GM12878 (cell line): Measurements from ENCODE around the gene RCAN2. TPM values are rescaled to one million over a fixed set of nuclear protein-coding genes. Genes with fewer than 3 reads are reported as not detected.

Source experiments
- ATAC-seq: fragments of 200-7000 bp; cut with Tn5 transposase; 3 replicates; pipeline ENCODE4 v1.9.1; 2020; ENCODE audit warnings: mild to moderate bottlenecking, moderate library complexity
- BruUV-seq: library from RNA; stranded (reverse); fragments of 400-500 nt; replicated peaks from 2 replicates; lab custom pipeline; 2021; lab: Mats Ljungman, UMichigan
- CTCF ChIA-PET: fragments of 300-600 bp; sonication (Branson Sonifier 250); formaldehyde crosslinking; extraction: SDS; loops from one replicate; lab custom pipeline; 2021; ENCODE audit warnings: inconsistent platforms; lab: Yijun Ruan, JAX
- POLR2A ChIA-PET: fragments of 350-600 bp; formaldehyde crosslinking; extraction: SDS; loops from one replicate; lab custom pipeline; 2021; ENCODE audit warnings: inconsistent platforms; lab: Charles Lee
- RAD21 ChIA-PET: fragments of 300-600 bp; sonication (Branson Sonifier 250); formaldehyde crosslinking; loops from one replicate; lab custom pipeline; 2023; ENCODE audit warnings: antibody characterized with exemption; ENCODE audit not compliant: unreplicated experiment; lab: Charles Lee
- SMC1A ChIA-PET: fragments of 300-600 bp; sonication (Branson Sonifier 250); formaldehyde crosslinking; loops from one replicate; lab custom pipeline; 2023; ENCODE audit not compliant: unreplicated experiment, uncharacterized antibody; lab: Charles Lee
- DNase-seq: peaks from one replicate; pipeline ENCODE4 v3.0.0-alpha.2; 2011; ENCODE audit warnings: low read depth, low spot score
- FAIRE-seq: peaks from 3 replicates; lab custom pipeline; 2011; peaks lifted over from hg19 to GRCh38; lab: Jason Lieb, UNC
- H2AFZ ChIP-seq: 2 replicates; pipeline ENCODE4 v1.6.0; 2011; ENCODE audit warnings: low read depth, low read length, control low read depth; ENCODE audit not compliant: control insufficient read depth
- H3K27ac ChIP-seq: 2 replicates; pipeline ENCODE4 v1.5.1; 2011; ENCODE audit warnings: control low read depth; ENCODE audit not compliant: control insufficient read depth, insufficient read depth
- H3K27me3 ChIP-seq, 2 experiments: replicated peaks in 1 of 2; 2 replicates each; pipeline versions ENCODE4 v1.6.0 to v1.6.1; 2011; ENCODE audit warnings: low read length in 1 of 2; ENCODE audit not compliant: control insufficient read depth in 2 of 2, insufficient read depth in 2 of 2
- H3K36me3 ChIP-seq, 2 experiments: 2 replicates each; pipeline ENCODE4 v1.5.1; 2011; ENCODE audit warnings: low read length in 1 of 2; ENCODE audit not compliant: control insufficient read depth in 2 of 2, insufficient read depth in 2 of 2
- H3K4me1 ChIP-seq: 2 replicates; pipeline ENCODE4 v1.6.1; 2011; ENCODE audit warnings: mild to moderate bottlenecking, low read length, moderate library complexity, mixed read lengths; ENCODE audit not compliant: control insufficient read depth, insufficient read depth
- H3K4me2 ChIP-seq: 2 replicates; pipeline ENCODE4 v1.6.0; 2011; ENCODE audit warnings: control low read depth; ENCODE audit not compliant: control insufficient read depth, insufficient read depth
- H3K4me3 ChIP-seq: fragments of 200-600 bp; sonication (generic); 2 replicates; pipeline ENCODE4 v1.5.1; 2016
- H3K79me2 ChIP-seq: 2 replicates; pipeline ENCODE4 v1.6.0; 2011; ENCODE audit warnings: low read length; ENCODE audit not compliant: control insufficient read depth, insufficient read depth
- H3K9ac ChIP-seq: 2 replicates; pipeline ENCODE4 v1.8.0; 2011; ENCODE audit warnings: low read length, control low read depth, mixed read lengths; ENCODE audit not compliant: control insufficient read depth, insufficient read depth
- H3K9me3 ChIP-seq: replicated peaks from 3 replicates; pipeline ENCODE4 v1.5.1; 2011; ENCODE audit warnings: mild to moderate bottlenecking, low read length; ENCODE audit not compliant: control insufficient read depth, insufficient read depth
- H4K20me1 ChIP-seq: 2 replicates; pipeline ENCODE4 v1.6.0; 2011; ENCODE audit not compliant: control insufficient read depth, insufficient read depth
- BACH1 ChIP-seq: fragments of 450-650 bp; IDR thresholded peaks from 2 replicates; pipeline ENCODE4 v1.6.1; 2017; ENCODE audit warnings: mild to moderate bottlenecking, borderline replicate concordance
- BHLHE40 ChIP-seq, 2 experiments: fragments of 450-650 bp in 1 of 2; IDR thresholded peaks; 2 replicates each; pipeline ENCODE4 v1.6.1; 2011 to 2017; ENCODE audit warnings: low read depth in 2 of 2, borderline replicate concordance in 1 of 2, improper control_type of control experiment in 1 of 2, low read length in 1 of 2, mild to moderate bottlenecking in 1 of 2
- EP300 ChIP-seq, 2 experiments: fragments of 150-350 bp in 1 of 2; IDR thresholded peaks; 2 replicates each; pipeline ENCODE4 v1.6.1; 2011 to 2012; ENCODE audit warnings: low read depth in 2 of 2, low read length in 2 of 2, borderline replicate concordance in 1 of 2, improper control_type of control experiment in 1 of 2, inconsistent platforms in 1 of 2; ENCODE audit not compliant: control insufficient read depth in 1 of 2
- HCFC1 ChIP-seq: fragments of 150-350 bp; IDR thresholded peaks from 2 replicates; pipeline ENCODE4 v1.6.1; 2014; ENCODE audit warnings: low read length
- KLF5 ChIP-seq: fragments of 450-650 bp; IDR thresholded peaks from 2 replicates; pipeline ENCODE4 v1.6.1; 2014; ENCODE audit warnings: mild to moderate bottlenecking; ENCODE audit not compliant: partially characterized antibody
- PML ChIP-seq: IDR thresholded peaks from 2 replicates; pipeline ENCODE4 v1.6.1; 2012; ENCODE audit warnings: low read length, inconsistent platforms
- RAD51 ChIP-seq: fragments of 450-650 bp; IDR thresholded peaks from 2 replicates; pipeline ENCODE4 v1.6.1; 2016; ENCODE audit warnings: moderate library complexity, mild to moderate bottlenecking, inconsistent platforms
- SRF ChIP-seq, 2 experiments: IDR thresholded peaks; 2 replicates each; pipeline ENCODE4 v1.6.1; 2011; ENCODE audit warnings: low read depth in 2 of 2, low read length in 2 of 2, mild to moderate bottlenecking in 1 of 2, moderate library complexity in 1 of 2
- SUZ12 ChIP-seq: fragments of 200-600 bp; sonication (generic); IDR thresholded peaks from one replicate; pipeline ENCODE4 v1.6.1; 2018; ENCODE audit warnings: antibody characterized with exemption, mild to moderate bottlenecking; ENCODE audit not compliant: unreplicated experiment
- ZNF207 ChIP-seq: fragments of 450-650 bp; IDR thresholded peaks from 2 replicates; pipeline ENCODE4 v1.6.1; 2014; ENCODE audit warnings: antibody characterized with exemption, mild to moderate bottlenecking, borderline replicate concordance
- WGBS: methylation state at CpG from one replicate; pipeline ENCODE4 v1.1.6; 2016; ENCODE audit warnings: low lambda C conversion rate; ENCODE audit not compliant: insufficient replicate concordance, insufficient coverage; ENCODE audit errors: missing lambda C conversion rate; 5-methylcytosine and 5-hydroxymethylcytosine counted together
- in situ Hi-C: fragments of 300-500 bp; cut with MboI; formaldehyde crosslinking; loops from 9 replicates; pipeline ENCODE4 v1.14.3; 2018; ENCODE audit warnings: mixed read lengths
- intact Hi-C: fragments of 100-400 bp; cut with micrococcal nuclease; formaldehyde crosslinking; loops from one replicate; pipeline ENCODE4 v1.14.2; 2022; ENCODE audit not compliant: unreplicated experiment
- polyA plus RNA-seq, 11 experiments: library from polyadenylated mRNA; depleted of rRNA in 4 of 11; unstranded in 6 of 11; stranded (reverse) in 5 of 11; fragments of >200 nt; fragmentation: Nextera tagmentation in 4 of 11; fragmentation: Illumina TruSeq in 1 of 11; extraction: Ambion mirVana in 4 of 11; extraction: Trizol in 1 of 11; gene quantifications; 1 replicate in 1 of 11; 2 replicates in 10 of 11; pipeline versions ENCODE4 v1.2.1 to v1.2.3, GENCODE V29; 2011 to 2016; ENCODE audit warnings: inconsistent platforms in 2 of 11, missing spikeins in 2 of 11, low read depth in 1 of 11
- total RNA-seq, 4 experiments: library from RNA; depleted of rRNA in 3 of 4; stranded (reverse); fragments of >200 nt in 3 of 4; fragmentation: Illumina TruSeq in 1 of 4; extraction: Trizol in 1 of 4; gene quantifications; 2 replicates each; pipeline versions ENCODE4 v1.2.1 to v1.2.3, GENCODE V29; 2013 to 2021
- TF ChIP-seq, protein P1 (sequence below): fragments of 450-650 bp; IDR thresholded peaks from 2 replicates; pipeline ENCODE4 v1.6.1; 2017; ENCODE audit warnings: antibody characterized with exemption, mild to moderate bottlenecking, moderate library complexity
- TF ChIP-seq, protein P2 (sequence below): fragments of 450-650 bp; IDR thresholded peaks from 2 replicates; pipeline ENCODE4 v1.6.1; 2017; ENCODE audit warnings: mild to moderate bottlenecking

Gene RCAN2
- total and polyA plus RNA-seq, 10 of the 15 experiments (the other 5 are each of a cell fraction or from before 2014, with no cell fraction given), result 0.06 TPM; not detected in 9

DNA sequence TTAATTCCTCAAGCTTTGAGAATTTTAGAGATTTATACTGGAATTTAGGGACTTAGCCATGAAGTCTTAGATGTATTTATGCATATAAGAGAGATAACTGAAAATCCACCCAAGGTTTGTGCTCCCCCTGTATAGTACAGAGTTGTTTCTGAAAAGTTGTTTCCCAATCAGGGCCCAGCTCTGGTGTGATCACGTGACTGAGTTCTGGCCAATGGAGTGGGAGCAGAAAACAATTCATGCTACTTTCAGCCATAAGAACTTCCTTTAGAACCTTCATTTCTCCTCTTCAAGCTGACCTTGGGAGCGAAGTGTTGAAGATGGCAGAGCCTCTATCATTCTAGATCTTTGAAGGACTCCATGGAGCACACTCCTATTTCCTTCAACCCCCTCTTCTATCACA is 151.0 kb downstream of the RCAN2 start:
- Histone ChIP-seq H3K36me3 (no peaks in the 10 kb centered on the region), H3K4me1 (no peaks in the 10 kb centered on the region; the same call in 1 of the 2 replicates), H4K20me1 (no peaks in the 10 kb centered on the region), H3K27ac (no peak overlapping the region), H3K4me3 (no peak overlapping the region), H3K27me3 (no peaks in the 10 kb centered on the region; a peak in 2 of 4 replicates), H3K9ac (no peak overlapping the region), H3K4me2 (no peak overlapping the region), H3K9me3 (no peaks in the 10 kb centered on the region), H2AFZ (no peak overlapping the region), H3K79me2 (no peaks in the 10 kb centered on the region)
- intact Hi-C loops, result no loop called here
- ChIA-PET RAD21 (no interaction called here), POLR2A (no interaction called here), SMC1A (interaction anchor here (1.6 kb wide), 1 partner anchor 11 kb away, joined by 5 read pairs; no protein-coding TSS in a partner anchor), CTCF (no interaction called here)
- in situ Hi-C loops, result no loop called here
- no peak for FAIRE-seq
- DNase-seq, result no peak
- BruUV-seq, result no TSS peak
- no peak for ATAC-seq
- 4% methylated on average over 2 of the region's 2 CpGs for WGBS
- TF ChIP-seq RAD51, result peak; percentile 55; the same call in 1 of the 2 replicates
- TF ChIP-seq ZNF207, result no peak

DNA sequence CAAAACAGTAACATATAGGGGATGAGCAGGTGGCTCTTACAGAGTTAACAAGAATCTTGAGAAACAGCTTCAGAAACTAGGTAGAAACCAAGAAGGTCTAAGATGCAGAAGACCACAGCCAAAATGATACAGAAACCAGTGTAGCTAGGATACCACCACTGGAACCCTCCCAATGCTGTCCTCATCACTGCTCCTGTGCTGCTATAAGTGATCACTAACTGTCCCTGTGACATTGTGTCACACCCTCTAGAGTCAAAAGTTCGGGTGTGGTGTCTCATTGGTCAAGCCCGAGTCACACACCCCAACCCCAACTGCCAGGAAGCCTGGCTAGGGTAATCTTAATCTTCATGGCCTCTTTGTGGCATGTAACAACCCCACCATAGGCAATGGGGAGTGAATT is 153.1 kb downstream of the RCAN2 start:
- ChIA-PET CTCF (no interaction called here), SMC1A (interaction anchor here (0.6 to 1.1 kb wide), 2 partner anchors 9 to 11 kb away, joined by 4 read pairs; no protein-coding TSS in a partner anchor), RAD21 (no interaction called here), POLR2A (interaction anchor here (0.5 kb wide), 1 partner anchor 949 kb away, joined by 7 read pairs; no protein-coding TSS in a partner anchor)
- Histone ChIP-seq H3K79me2 (no peaks in the 10 kb centered on the region), H3K4me2 (no peak overlapping the region), H2AFZ (no peak overlapping the region), H3K4me1 (no peaks in the 10 kb centered on the region; the same call in 1 of the 2 replicates), H3K9me3 (no peaks in the 10 kb centered on the region), H3K4me3 (no peak overlapping the region), H3K9ac (no peak overlapping the region), H3K36me3 (no peaks in the 10 kb centered on the region), H4K20me1 (no peaks in the 10 kb centered on the region), H3K27ac (no peak overlapping the region), H3K27me3 (no peaks in the 10 kb centered on the region; a peak in 2 of 4 replicates)
- FAIRE-seq, result no peak
- in situ Hi-C loops, result no loop called here
- ATAC-seq, result no peak; the same call in 1 of the 3 replicates
- 0% methylated on average over 2 of the region's 2 CpGs for WGBS
- BruUV-seq, result no TSS peak
- intact Hi-C loops, result no loop called here
- DNase-seq, result no peak
- TF ChIP-seq, protein P1, sequence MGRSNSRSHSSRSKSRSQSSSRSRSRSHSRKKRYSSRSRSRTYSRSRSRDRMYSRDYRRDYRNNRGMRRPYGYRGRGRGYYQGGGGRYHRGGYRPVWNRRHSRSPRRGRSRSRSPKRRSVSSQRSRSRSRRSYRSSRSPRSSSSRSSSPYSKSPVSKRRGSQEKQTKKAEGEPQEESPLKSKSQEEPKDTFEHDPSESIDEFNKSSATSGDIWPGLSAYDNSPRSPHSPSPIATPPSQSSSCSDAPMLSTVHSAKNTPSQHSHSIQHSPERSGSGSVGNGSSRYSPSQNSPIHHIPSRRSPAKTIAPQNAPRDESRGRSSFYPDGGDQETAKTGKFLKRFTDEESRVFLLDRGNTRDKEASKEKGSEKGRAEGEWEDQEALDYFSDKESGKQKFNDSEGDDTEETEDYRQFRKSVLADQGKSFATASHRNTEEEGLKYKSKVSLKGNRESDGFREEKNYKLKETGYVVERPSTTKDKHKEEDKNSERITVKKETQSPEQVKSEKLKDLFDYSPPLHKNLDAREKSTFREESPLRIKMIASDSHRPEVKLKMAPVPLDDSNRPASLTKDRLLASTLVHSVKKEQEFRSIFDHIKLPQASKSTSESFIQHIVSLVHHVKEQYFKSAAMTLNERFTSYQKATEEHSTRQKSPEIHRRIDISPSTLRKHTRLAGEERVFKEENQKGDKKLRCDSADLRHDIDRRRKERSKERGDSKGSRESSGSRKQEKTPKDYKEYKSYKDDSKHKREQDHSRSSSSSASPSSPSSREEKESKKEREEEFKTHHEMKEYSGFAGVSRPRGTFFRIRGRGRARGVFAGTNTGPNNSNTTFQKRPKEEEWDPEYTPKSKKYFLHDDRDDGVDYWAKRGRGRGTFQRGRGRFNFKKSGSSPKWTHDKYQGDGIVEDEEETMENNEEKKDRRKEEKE, result no peak
- TF ChIP-seq SUZ12 (no peak), KLF5 (no peak), BACH1 (no peak), EP300 (IDR thresholded peaks at IDR 0.05; ENCODE audit: borderline replicate concordance in 1 of 2, control insufficient read depth in 1 of 2, low read depth in 2 of 2, low read length in 2 of 2) (no peak), BHLHE40 (IDR thresholded peaks at IDR 0.05; ENCODE audit: borderline replicate concordance in 1 of 2, low read depth in 2 of 2, low read length in 1 of 2) (no peak), PML (no peak), HCFC1 (no peak), SRF (IDR thresholded peaks at IDR 0.05; ENCODE audit: low read depth in 2 of 2, low read length in 2 of 2) (no peak)
- TF ChIP-seq, protein P2, sequence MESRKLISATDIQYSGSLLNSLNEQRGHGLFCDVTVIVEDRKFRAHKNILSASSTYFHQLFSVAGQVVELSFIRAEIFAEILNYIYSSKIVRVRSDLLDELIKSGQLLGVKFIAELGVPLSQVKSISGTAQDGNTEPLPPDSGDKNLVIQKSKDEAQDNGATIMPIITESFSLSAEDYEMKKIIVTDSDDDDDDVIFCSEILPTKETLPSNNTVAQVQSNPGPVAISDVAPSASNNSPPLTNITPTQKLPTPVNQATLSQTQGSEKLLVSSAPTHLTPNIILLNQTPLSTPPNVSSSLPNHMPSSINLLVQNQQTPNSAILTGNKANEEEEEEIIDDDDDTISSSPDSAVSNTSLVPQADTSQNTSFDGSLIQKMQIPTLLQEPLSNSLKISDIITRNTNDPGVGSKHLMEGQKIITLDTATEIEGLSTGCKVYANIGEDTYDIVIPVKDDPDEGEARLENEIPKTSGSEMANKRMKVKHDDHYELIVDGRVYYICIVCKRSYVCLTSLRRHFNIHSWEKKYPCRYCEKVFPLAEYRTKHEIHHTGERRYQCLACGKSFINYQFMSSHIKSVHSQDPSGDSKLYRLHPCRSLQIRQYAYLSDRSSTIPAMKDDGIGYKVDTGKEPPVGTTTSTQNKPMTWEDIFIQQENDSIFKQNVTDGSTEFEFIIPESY, result no peak
